ENCODE results near the gene EYA3. TPM values are rescaled to one million over a fixed set of nuclear protein-coding genes. Genes with fewer than 3 reads are reported as not detected.

Gene EYA3
- total and polyA plus RNA-seq, 7 donors, result 3.6 to 15.3 (median 13.1) TPM

DNA sequence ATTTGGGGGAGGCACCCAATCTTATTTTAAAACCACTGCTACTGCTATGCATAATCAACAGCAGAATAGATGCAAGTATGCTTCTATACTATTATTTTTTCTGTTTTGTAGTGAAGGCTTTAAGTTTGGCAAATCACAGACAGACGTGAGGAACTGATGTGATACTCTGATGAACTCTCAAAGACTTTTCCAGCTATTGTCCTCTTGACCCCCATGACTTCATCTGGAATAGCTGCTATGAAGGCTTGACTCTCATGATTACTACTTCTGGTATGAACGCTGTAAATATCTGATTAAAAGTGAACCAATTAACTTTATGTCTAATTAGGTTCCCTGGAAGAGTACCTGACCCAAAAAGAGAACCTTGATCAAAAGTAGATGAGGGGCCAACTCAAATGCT is 49.1 kb downstream of the EYA3 start:
- 61 to 74% (median 70%) methylated on average over 2 of the region's 2 CpGs for WGBS, 3 donors
- H3K36me3 ChIP-seq (ENCODE audit: insufficient read depth in 1 of 2, low read depth in 1 of 2), result peaks cover 2 to 84% of the 10 kb centered on the region in 2 donors
- no peak overlapping the region for H3K27ac ChIP-seq
- no peaks in the 10 kb centered on the region for H3K27me3 ChIP-seq (ENCODE audit: insufficient read depth in 3 of 3, low read length in 2 of 3)
- TF ChIP-seq, protein P1, sequence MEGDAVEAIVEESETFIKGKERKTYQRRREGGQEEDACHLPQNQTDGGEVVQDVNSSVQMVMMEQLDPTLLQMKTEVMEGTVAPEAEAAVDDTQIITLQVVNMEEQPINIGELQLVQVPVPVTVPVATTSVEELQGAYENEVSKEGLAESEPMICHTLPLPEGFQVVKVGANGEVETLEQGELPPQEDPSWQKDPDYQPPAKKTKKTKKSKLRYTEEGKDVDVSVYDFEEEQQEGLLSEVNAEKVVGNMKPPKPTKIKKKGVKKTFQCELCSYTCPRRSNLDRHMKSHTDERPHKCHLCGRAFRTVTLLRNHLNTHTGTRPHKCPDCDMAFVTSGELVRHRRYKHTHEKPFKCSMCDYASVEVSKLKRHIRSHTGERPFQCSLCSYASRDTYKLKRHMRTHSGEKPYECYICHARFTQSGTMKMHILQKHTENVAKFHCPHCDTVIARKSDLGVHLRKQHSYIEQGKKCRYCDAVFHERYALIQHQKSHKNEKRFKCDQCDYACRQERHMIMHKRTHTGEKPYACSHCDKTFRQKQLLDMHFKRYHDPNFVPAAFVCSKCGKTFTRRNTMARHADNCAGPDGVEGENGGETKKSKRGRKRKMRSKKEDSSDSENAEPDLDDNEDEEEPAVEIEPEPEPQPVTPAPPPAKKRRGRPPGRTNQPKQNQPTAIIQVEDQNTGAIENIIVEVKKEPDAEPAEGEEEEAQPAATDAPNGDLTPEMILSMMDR (IDR thresholded peaks at IDR 0.05), result no peak
- H3K4me1 ChIP-seq, result no peaks in the 10 kb centered on the region
- intact Hi-C loops (cut with DNase I), result no loop called here
- no peaks in the 10 kb centered on the region for H3K9me3 ChIP-seq
- no peak for ATAC-seq
- H3K4me3 ChIP-seq, result no peak overlapping the region
- no peak for DNase-seq

DNA sequence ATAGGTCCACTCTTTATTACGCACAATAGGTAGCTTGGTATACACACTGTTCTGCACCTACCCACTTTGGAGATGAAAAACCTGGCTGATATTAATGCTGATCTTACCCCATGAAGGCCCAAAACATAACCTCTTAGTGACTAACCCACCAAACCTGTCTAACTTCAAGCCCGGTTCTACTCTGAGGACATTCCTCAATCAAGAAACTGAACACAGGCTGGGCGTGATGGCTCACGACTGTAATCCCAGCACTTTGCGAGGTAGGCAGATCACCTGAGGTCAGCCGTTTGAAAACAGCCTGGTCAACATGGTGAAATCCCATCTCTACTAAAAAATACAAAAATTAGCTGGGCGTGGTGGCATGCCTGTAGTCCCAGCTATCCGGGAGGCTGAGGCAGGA is 50.5 kb downstream of the EYA3 start:
- no peak for DNase-seq
- 95 to 97% (median 96%) methylated on average over 8 of the region's 8 CpGs for WGBS, 3 donors

DNA sequence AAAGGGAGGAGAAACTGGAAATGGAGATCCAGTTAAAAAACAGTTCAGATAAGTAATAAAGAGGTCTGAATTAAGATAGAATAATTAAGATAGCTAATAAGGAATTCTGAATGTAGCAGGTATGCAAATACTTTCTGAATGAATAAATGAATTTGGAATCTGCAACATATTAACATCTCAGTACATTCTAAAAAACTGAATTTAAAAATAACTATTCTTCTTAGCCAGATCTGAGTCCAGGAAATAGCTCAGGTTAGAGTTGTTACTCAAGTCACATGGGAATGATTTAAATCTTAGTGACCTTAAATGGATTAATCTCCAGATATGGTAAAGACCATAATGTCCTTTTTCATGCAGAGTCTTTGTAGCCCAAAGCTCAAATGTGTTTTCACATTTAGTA is 51.2 kb downstream of the EYA3 start:
- TF ChIP-seq, protein P1 (IDR thresholded peaks at IDR 0.05), result no peak
- Histone ChIP-seq H3K27ac (no peak overlapping the region), H3K27me3 (ENCODE audit: insufficient read depth in 3 of 3, low read length in 2 of 3) (no peaks in the 10 kb centered on the region), H3K36me3 (ENCODE audit: insufficient read depth in 1 of 2, low read depth in 1 of 2) (peaks cover 2 to 77% of the 10 kb centered on the region in 2 donors), H3K9me3 (no peaks in the 10 kb centered on the region), H3K4me1 (no peaks in the 10 kb centered on the region), H3K4me3 (no peak overlapping the region)
- ATAC-seq (no peak), DNase-seq (no peak)
- intact Hi-C loops (cut with DNase I), result no loop called here

More for the DNA sequence above, 50.5 kb downstream of the EYA3 start:
- Histone ChIP-seq H3K4me3 (no peak overlapping the region), H3K9me3 (no peaks in the 10 kb centered on the region), H3K4me1 (no peaks in the 10 kb centered on the region), H3K36me3 (ENCODE audit: insufficient read depth in 1 of 2, low read depth in 1 of 2) (peaks cover 2 to 79% of the 10 kb centered on the region in 2 donors), H3K27ac (no peak overlapping the region), H3K27me3 (ENCODE audit: insufficient read depth in 3 of 3, low read length in 2 of 3) (no peaks in the 10 kb centered on the region)
- intact Hi-C loops (cut with DNase I), result no loop called here
- no peak for ATAC-seq
- TF ChIP-seq, protein P1 (IDR thresholded peaks at IDR 0.05), result no peak

DNA sequence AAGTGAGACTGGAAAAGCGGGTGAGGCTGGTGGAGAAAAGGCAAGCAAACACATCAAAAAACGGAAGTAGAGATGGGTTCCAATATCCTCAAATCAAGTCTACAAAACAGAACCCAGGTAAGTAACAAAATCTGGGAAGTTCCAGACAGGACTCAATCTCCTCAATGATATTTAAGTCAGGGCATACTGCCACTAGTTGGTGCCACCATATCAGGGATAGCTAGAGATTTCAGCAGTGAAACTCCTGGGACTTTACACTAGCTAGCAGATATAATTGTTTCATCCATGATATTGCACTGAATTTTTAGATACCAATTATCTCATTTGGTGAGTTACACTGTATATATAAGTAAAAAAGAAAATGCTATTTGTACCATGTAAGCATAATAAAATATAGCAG is 52.0 kb downstream of the EYA3 start:
- no peak for DNase-seq
- ATAC-seq, result no peak
- 91 to 98% (median 93%) methylated on average over 2 of the region's 2 CpGs for WGBS, 3 donors
- intact Hi-C loops (cut with DNase I), result no loop called here
- H3K4me3 ChIP-seq, result no peak overlapping the region
- H3K27me3 ChIP-seq (ENCODE audit: insufficient read depth in 3 of 3, low read length in 2 of 3), result no peaks in the 10 kb centered on the region
- TF ChIP-seq, protein P1 (IDR thresholded peaks at IDR 0.05), result no peak
- no peaks in the 10 kb centered on the region for H3K9me3 ChIP-seq
- H3K4me1 ChIP-seq, result no peaks in the 10 kb centered on the region
- H3K36me3 ChIP-seq (ENCODE audit: insufficient read depth in 1 of 2, low read depth in 1 of 2), result peaks cover 2 to 69% of the 10 kb centered on the region in 2 donors
- no peak overlapping the region for H3K27ac ChIP-seq

DNA sequence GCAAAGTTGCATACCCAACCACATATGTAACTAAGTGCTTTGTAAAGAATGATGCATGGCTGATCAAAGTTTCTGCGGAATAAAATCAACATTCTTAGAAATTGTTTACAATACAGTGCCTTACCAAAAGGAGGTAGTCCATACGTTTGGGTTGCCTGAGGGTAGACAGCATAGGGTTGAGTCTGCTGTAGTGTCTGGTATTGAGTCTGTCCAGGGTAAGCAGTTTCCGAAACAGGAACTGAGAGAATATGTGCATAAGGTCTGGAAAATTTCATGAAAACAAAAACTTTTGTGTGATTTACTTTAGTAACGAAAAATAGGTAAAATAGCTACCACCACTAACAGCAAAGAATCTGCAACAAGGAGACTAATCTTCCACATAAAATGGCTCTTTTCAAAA is 53.0 kb downstream of the EYA3 start:
- intact Hi-C loops (cut with DNase I), result no loop called here
- H3K27ac ChIP-seq, result no peak overlapping the region
- H3K36me3 ChIP-seq (ENCODE audit: insufficient read depth in 1 of 2, low read depth in 1 of 2), result peaks cover 2 to 59% of the 10 kb centered on the region in 2 donors

More for the DNA sequence above, 53.0 kb downstream of the EYA3 start:
- H3K27me3 ChIP-seq (ENCODE audit: insufficient read depth in 3 of 3, low read length in 2 of 3), result no peaks in the 10 kb centered on the region
- H3K4me3 ChIP-seq, result no peak overlapping the region
- WGBS, 3 donors, result 91 to 95% (median 92%) methylated on average over 4 of the region's 4 CpGs
- TF ChIP-seq, protein P1 (IDR thresholded peaks at IDR 0.05), result no peak
- ATAC-seq (no peak), DNase-seq (no peak)
- H3K4me1 ChIP-seq, result no peaks in the 10 kb centered on the region
- H3K9me3 ChIP-seq, result no peaks in the 10 kb centered on the region

Measured in psoas muscle (tissue), 8 donors.